ENCODE data around the gene EEIG1.

- TF ChIP-seq CTCF (IDR thresholded peaks at IDR 0.05), result no peak
- TF ChIP-seq EZH2 (IDR thresholded peaks at IDR 0.05; ENCODE audit: borderline replicate concordance, insufficient read depth, low read depth, low read length, poor library complexity, severe bottlenecking), result no peak
These were observed 35.5 kb downstream of the EEIG1 start for GRCh38 chr9:127945338-127945737.

All from B cell (primary cell).